GM21825 (cell line): ENCODE results near the gene MGMT.

Experiments
- ATAC-seq: cut with Tn5 transposase; IDR thresholded peaks from one replicate; pipeline ENCODE4 v1.9.1; 2021; ENCODE audit warnings: mild to moderate bottlenecking, moderate library complexity; ENCODE audit not compliant: unreplicated experiment

Gene MGMT

DNA sequence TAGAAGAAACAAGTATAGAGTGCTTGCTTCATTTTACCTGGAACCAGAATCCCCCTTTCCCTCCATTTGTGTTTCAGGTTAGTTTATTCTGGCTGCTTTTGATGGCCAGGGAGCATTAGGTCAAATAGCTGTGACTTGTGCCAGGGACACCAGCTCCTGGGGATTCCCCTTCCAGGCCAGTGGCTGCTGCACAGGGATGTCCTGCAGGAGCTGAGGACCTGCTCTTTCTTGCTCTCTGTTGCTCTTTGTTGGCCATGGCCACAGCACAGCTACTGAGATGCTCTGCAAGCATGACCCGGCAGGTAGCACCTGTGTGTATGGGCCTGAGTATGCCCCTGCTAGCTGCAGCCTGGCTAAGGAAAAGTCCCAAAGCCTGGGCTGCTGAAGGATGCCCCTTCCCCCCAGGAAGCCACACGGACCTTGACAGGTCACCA, 288.1 kb downstream of the MGMT start:
- ATAC-seq: no peak

DNA sequence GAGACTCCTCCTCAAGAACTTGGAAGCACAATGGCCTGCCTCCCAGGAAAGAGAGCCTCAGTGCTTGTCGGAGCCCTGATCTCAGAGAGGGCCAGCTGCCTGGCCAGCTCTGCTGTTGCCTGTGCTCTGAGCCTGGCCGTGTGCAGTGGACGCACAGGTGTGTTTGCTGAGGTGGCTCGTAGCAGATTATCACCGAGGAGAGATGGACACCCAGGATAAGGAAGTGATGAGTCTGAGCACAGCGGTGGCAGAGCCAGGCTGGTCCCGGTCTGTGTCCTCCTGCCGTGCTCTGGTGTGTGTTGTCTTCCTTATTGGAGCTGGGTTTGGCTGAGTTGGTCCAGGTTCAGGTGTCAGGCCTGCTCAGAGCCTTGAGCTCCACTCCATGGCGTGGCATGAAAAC, 288.6 kb downstream of the MGMT start:
- no peak for ATAC-seq

DNA sequence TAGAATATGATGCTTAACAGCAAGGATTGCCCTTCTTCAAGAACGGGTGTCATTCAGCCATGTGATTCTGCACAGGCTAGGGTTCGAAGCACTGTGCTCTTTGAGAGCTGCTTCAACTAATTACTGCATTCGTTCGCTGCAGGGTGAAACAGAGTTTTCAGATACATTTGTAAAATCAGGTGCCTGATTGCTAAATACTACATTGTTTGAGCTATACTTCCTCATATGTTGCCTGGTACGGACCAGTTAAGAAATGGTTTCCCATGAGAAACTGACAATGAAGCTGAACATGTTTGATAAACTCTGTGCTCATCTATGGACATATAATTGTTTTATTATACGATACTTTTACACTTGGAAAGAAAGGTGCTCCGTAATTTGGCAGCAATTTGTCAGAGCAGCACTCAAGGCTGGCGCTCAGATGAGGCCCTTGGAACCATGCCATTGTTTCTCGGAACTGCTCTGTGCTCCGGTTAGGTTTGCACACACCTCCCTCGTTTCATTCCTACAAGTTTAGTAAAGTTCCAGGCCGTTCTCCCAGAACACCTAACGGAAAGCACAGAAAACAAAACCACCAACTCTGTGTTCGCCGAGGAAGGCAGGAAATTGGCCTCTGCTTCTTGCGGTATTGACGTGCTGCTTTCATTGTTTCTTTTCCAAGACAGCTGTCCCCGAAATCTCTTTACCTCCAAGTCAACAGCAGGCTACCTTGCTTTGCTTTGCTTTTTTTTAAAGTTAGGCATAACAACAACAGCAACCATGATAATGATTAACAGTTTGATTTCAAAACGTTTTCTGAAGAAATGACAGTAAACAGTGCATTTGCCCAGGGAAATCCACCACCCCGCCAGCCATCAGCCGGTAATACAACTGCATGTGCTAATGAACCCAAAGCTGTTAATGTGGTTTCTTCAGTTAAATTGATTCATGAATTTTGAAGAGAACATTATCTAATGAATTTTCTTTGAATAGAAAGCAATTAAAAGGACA, 290.2 kb downstream of the MGMT start:
- no peak for ATAC-seq

GRCh38 chr10:129758207-129759021, 291.4 kb downstream of the MGMT start:
- no peak for ATAC-seq

DNA sequence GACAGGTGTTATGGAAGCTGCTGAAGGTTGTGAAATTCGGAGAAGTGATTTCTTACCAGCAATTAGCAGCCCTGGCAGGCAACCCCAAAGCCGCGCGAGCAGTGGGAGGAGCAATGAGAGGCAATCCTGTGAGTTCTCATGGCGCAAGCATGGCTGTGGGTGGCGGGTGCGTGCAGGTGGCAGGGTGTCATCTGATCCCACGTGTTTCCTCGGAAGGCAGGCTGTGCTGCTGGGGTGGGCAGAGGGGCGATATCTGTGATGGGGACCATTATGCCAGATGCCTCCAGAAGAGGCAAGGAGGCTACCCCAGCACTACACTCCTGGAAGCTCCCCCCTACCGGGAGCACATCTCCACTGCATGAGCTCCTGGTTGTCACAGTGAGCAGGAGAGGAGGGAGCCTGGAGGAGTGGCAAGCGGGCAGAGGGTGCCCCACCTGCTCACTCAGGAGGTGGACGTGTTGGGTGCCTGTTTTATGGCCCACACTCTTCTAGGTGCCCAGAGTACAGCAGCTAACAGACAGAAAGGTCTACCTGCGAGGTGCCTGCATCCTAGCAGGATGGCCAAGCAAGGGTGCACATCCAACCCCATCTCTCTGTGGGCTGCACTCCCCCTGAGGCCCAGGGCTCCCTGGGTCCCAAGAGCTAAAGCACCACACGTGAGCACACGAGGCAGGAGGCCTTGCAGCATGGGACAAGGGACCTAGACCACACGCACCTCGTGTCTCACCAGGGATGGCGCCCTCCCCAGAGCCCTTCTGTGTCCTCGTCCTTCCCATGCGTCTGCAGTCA, 292.4 kb downstream of the MGMT start:
- no peak for ATAC-seq

- ATAC-seq: no peak
Observed at GRCh38 chr10:129760003-129760315, 292.9 kb downstream of the MGMT start.

DNA sequence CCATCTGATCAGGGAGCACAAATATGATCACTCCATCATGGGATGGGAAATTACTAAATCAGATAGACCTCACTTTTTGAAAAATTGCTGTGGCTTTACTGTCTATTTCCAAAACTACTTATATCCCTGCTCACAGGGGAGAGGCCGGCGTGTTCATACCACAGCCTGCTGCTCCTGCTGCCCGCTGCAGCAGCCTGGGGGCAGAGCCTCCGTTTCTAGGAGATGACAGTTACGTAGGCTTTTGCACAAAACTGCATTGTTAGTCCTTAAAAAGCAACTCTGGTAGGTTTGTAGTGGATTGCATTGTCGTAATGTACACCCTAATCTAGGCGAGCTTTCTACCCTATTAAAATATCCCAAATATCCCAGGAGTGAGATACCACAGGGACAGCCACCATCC, 293.4 kb downstream of the MGMT start:
- no peak for ATAC-seq

DNA sequence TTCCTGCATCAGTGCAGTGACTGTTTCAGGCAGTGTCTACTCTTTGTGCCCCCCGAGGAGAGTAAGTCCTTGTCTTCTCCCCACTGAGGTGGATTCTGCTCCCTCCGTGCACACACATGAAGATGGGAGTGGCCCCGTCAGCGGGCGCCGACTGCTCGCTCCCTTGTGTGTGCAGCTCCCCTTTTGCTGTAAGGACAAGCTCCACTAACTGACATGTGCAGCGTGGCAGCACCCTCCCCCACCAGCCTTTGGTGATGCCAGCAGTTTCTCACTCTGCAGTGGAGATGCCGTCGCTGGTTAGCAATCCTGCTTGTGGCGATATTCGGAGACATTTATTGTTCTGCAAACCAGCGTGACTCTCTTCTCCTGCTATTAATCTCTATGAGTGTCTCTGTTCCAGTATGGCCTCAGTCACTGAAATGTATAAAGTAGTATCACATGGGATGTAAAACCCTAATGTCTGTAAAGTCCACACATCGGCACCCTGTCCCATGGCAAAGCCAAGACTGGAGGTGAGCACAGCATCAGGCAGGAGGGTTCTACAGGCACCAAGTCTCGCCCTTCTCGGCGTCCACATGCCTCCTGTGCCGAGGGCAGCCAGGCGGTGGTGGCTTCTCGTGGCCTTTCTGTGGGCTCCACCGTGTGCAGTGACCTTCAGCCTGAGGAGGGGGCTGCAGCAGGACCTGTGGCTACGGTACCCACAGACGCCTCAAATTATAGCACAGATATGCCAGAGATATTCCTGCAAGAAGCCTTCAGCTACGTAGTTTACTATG, 294.3 kb downstream of the MGMT start:
- ATAC-seq: no peak

DNA sequence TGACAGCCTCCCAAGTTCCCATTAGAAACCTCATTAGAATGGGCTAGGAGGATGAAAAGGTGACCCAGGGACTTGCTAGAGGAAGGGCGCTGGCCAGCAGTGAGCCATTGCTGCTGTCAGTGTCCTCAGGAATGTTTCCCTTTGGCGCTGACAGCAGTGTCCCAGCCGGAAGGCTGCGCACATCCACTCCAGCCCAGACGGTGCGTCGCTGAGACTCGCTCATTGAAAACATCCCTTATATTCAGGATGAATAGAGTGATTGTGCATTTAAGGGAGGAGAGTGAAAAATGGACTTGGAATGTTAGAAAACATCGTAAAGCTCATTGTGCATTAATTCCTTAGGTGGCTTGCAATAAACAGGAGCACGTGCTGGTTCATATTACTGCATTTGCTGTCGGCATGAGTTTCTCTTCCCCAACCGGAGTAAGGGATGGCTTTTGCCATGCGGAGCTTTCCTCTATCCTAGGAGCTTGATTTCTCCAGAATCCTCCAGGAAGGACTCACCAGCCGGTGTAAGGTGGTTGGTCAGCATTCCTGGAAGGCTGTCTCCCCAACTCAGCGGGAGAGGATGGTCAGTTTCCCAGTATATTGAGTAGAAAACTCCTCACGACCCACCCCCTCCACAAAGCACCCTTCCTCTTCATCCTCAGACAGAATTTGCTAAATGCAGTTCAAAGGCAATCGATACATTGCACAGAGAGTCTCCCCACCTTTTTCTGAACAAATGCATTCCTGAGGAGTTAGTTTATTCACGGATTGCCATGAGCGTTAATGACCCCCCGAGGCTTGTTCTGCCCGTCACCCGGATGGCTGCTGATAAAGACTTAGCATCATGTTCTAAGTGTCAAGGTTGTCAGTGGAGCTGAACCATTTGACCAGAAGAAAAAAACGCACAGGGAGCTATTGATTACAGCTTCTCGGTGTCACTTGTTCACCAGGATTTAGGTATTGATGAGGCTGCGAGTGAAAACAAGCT, 295.2 kb downstream of the MGMT start:
- ATAC-seq: no peak

GRCh38 chr10:129764011-129764900, 297.2 kb downstream of the MGMT start:
- ATAC-seq: no peak

GRCh38 chr10:129764901-129765663, 298.0 kb downstream of the MGMT start:
- no peak for ATAC-seq

DNA sequence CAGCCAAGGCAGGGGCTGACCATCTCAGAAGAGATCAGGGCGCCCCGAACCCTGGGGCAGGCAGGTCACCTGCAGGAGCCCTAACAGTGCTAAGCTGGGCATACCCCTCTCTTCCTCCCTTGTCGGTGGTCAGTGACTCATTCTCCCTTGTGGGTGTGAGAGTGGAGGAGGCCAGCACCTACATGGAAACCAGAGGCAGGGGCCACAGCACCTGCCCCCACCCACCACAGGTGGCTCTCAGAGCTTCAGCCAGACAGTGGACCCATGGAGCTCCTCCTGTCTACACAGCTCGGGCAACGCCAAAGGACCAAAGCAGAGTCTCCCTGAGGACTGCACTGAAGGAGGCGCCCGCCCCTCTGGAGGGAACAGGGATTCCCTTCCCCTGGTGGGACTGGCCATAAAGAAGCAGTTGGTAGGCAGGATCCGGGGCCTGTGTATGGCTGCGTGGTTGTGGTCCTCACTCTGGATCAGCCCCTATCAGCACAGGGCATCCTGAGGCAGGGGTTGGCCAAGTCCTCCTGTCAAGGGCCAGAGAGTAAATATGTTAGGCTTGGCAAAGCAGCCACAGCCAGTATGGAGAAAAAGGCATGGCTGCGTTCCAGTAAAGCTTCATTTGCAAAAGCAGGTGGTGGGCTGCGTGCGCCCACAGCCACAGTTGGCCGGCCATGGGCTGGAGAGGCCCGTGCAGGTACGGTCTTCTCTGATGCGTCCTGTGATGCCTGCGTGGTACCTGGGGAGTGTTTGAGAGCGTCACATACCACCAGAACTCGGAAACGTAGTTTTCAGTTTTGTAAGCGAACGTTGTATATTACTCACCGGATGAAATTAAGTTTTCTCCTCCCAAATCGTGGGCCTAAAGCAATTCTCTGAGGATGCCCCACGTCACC, 298.9 kb downstream of the MGMT start:
- no peak for ATAC-seq

DNA sequence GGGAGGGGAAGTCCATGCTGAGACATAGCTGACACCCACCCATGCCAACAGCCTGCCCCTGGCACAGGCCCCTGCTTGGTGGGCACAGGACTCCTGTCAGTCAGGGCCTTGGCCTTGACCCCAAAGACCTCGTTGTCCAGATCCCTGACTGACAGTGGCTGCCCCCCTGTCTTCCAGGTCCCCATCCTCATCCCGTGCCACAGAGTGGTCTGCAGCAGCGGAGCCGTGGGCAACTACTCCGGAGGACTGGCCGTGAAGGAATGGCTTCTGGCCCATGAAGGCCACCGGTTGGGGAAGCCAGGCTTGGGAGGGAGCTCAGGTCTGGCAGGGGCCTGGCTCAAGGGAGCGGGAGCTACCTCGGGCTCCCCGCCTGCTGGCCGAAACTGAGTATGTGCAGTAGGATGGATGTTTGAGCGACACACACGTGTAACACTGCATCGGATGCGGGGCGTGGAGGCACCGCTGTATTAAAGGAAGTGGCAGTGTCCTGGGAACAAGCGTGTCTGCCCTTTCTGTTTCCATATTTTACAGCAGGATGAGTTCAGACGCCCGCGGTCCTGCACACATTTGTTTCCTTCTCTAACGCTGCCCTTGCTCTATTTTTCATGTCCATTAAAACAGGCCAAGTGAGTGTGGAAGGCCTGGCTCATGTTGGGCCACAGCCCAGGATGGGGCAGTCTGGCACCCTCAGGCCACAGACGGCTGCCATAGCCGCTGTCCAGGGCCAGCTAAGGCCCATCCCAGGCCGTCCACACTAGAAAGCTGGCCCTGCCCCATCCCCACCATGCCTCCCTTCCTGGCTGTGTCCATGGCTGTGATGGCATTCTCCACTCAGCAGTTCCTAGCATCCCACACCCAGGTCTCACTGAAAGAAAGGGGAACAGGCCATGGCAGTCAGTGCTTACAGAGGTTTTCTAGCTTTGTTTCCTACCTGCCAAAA, 299.8 kb downstream of the MGMT start:
- ATAC-seq: no peak

DNA sequence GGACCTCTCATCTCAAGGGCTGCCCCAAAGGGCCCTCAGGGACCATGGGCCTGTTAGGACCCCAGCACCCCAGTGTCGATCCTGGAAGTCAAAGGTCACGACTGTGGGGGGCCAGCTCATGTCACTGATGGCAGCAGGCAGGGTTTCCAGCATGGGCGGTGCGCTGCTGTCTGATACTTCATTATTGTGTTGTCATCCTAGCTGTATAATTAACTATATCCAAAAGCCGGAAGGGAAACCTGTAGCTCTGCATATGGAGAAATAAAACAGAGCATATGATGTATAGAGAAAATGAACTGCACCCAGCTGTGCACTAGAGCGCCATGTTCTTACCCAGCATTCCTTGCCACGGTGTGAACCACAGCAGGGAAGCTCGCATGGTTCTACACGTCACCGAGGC, 300.7 kb downstream of the MGMT start:
- no peak for ATAC-seq
